ENCODE data around the gene ELMO3.

DNA sequence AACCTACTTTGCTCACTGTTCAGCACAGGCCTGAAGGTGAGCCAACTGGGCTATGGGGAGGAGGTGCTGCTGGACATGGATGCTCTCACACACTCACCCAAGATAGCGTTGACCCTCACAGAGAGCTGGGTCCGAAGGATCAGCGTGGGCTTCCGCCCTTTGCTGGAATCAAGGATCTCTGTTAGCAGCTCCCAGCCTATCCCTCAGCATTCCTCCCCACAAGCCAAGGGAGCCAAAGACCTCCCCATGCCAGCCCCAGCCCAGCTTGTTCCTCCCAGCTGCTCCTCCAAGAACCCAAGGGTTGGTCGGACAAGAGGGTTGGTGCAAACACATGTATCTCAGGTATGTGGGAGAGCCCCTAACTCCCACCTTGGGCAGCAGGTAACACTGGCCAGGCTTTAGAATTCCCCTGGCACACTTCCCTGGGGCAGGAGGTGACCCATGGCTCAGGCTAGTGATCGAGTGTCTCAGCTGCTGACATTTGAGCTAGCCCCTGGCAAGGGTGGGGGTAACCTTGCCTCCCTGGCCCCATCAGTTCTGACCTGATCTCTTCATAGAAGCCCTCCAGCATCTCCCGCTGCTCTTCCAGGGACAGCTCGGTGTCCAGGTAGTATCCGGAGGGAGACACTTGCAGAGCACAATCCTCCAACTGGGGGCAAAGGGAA is 40.0 kb downstream of the ELMO3 start:
- TF ChIP-seq, protein P1, sequence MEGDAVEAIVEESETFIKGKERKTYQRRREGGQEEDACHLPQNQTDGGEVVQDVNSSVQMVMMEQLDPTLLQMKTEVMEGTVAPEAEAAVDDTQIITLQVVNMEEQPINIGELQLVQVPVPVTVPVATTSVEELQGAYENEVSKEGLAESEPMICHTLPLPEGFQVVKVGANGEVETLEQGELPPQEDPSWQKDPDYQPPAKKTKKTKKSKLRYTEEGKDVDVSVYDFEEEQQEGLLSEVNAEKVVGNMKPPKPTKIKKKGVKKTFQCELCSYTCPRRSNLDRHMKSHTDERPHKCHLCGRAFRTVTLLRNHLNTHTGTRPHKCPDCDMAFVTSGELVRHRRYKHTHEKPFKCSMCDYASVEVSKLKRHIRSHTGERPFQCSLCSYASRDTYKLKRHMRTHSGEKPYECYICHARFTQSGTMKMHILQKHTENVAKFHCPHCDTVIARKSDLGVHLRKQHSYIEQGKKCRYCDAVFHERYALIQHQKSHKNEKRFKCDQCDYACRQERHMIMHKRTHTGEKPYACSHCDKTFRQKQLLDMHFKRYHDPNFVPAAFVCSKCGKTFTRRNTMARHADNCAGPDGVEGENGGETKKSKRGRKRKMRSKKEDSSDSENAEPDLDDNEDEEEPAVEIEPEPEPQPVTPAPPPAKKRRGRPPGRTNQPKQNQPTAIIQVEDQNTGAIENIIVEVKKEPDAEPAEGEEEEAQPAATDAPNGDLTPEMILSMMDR (IDR thresholded peaks at IDR 0.05; ENCODE audit: low read depth, low read length, poor library complexity, severe bottlenecking) = no peak
- TF ChIP-seq EZH2phosphoT487 (IDR thresholded peaks at IDR 0.05; ENCODE audit: borderline replicate concordance, low read length) = no peak
